Anterior cingulate cortex (tissue), 58 donors: Measurements from ENCODE around the gene PDIA2.
"Not testable (repeated sequence)": the region's sequence is repeated elsewhere in the genome, so short reads cannot be mapped to it uniquely, and the experiment has no call there.

Experiments used
- DNase-seq, 58 donors: peaks; one replicate each; lab custom pipeline; 2025; lab: John Stamatoyannopoulos, UW

Gene PDIA2, protein sequence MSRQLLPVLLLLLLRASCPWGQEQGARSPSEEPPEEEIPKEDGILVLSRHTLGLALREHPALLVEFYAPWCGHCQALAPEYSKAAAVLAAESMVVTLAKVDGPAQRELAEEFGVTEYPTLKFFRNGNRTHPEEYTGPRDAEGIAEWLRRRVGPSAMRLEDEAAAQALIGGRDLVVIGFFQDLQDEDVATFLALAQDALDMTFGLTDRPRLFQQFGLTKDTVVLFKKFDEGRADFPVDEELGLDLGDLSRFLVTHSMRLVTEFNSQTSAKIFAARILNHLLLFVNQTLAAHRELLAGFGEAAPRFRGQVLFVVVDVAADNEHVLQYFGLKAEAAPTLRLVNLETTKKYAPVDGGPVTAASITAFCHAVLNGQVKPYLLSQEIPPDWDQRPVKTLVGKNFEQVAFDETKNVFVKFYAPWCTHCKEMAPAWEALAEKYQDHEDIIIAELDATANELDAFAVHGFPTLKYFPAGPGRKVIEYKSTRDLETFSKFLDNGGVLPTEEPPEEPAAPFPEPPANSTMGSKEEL

GRCh38 chr16:283033-283805 lies at the start of gene PDIA2:
TSS of gene PDIA2 (plus strand) at chr16:283164. CDS start at chr16:283170, 6 bp downstream.
- DNase-seq: peak in 13 of 58 donors; percentile 12 to 69 (median 33)

GRCh38 chr16:234468-235305 lies 48.3 kb upstream of the PDIA2 start, which contains the start of gene FAM234A:
TSS of gene FAM234A (plus strand) at chr16:234821. CDS start at chr16:254414, 19,593 bp downstream.
- DNase-seq: peak; percentile 42 to 92 (median 87)

- DNase-seq: peak in 12 of 58 donors; percentile 8 to 47 (median 35)
Measured at GRCh38 chr16:239948-240277, 43.1 kb upstream of the PDIA2 start.

GRCh38 chr16:240559-240958 lies 42.4 kb upstream of the PDIA2 start:
- DNase-seq: no peak

DNA sequence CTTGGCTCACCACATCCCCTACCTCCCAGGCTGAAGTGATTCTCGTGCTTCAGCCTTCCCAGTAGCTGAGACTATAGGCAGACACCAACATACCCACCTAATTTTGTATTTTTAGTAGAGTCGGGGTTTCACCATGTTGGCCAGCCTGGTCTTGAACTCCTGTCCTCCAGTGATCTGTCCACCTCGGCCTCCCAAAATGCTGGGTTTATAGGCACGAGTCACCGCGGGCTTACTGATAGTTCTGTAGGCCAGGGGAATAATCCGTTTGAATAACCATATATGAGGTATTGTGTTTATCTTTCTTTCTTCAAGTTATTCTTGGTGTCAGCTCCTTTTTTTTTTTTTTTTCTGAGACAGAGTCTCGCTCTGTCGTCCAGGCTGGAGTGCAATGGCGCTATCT lies 40.7 kb upstream of the PDIA2 start:
- DNase-seq: no peak

DNA sequence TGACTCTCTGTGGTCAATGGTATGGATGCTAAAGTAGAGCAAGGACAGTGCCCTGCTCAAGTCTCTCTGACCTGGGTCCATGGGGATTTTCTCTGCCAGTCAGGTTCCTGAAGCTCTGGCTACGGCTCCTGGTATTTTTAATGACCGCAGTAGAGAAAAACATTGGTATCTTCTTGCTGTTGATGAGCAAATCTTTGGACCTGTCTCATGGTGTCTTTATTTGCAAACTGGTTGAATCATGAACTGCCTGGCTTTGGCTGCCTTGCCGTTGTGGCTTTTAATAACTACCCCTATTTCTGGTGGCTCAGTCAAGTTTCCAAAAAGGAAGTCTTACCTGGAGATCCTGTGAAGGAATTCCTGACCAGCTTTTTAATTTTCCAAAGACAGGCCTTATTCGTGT lies 39.6 kb upstream of the PDIA2 start:
- DNase-seq: no peak

- no peak for DNase-seq
Measured at GRCh38 chr16:245105-245504, 37.9 kb upstream of the PDIA2 start.

- DNase-seq: no peak
Measured at GRCh38 chr16:247027-247426, 35.9 kb upstream of the PDIA2 start.

- DNase-seq: no peak
Measured at GRCh38 chr16:249431-249830, 33.5 kb upstream of the PDIA2 start.

DNA sequence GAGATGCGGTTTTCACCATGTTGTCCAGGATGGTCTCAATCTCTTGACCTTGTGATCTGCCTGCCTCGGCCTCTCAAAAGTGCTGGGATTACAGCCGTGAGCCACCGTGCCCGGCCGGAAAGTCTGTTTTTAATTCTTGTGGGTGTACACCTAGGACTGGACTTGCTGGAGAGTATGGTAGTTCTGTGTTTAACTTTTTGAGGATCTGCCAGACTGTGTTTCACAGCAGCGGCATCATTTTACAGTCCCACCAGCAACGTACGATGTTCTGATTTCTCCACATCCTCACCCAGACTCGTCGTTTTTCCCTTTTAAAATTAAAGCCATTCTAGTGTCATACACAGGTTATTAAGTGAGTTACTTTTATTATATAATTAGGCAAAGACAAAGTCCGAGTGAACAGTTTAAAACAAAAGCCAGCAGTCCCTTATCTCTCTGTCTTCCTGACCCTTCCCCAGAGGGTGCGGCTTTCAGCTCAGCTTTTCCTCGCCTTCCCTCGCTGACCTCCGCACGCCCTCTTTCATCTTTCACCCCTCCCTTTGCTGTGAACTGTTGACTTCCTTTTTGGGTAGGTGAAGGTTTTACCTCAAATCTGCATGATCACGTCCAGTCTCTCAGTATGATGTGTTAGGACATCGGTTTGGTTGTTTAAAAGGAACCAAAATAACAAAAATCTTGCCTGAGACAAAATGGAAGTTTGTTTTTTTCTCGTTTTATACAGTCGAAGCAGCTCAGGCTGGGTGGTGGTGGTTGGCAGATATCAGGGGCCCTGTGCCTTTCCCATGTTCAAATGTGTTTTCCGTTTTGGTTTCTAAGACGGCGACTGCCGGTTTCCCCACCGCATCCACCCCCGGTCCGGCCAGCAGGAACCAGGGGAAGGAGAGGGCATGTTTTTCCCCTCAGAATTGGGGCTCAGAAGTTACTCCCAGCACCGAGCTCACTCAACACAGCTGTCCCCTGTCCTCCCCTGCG lies 30.3 kb upstream of the PDIA2 start:
- DNase-seq: no peak

DNA sequence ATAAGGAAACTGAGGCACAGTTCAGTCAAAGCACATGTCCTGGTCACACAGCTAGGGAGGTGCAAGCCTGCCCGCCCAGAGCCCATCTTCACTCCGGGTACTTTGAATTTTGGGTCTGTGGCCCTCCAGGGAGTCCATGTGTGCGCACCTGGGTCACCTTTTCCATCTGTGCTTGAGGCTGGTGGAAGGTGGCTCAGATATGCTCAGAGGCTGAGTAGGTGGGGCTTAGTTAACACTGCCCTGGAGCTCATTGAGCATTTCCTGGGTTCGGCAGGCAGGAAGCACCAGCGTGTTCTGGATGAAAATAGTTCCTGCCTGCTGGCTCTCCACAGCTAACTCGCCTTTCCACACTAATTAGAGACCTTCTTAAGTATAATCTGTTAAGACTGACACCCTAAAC lies 29.1 kb upstream of the PDIA2 start:
- DNase-seq: no peak

- no peak for DNase-seq
Measured at GRCh38 chr16:254461-254860, 28.5 kb upstream of the PDIA2 start.

GRCh38 chr16:255183-255582 lies 27.8 kb upstream of the PDIA2 start:
- DNase-seq: no peak

DNA sequence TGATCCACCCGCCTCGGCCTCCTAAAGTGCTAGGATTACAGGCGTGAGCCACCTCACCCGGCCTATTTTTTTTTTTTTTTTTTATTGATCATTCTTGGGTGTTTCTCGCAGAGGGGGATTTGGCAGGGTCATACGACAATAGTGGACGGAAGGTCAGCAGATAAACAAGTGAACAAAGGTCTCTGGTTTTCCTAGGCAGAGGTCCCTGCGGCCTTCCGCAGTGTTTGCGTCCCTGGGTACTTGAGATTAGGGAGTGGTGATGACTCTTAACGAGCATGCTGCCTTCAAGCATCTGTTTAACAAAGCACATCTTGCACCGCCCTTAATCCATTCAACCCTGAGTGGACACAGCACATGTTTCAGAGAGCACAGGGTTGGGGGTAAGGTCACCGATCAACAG lies 24.9 kb upstream of the PDIA2 start:
- DNase-seq: not testable (repeated sequence)

DNA sequence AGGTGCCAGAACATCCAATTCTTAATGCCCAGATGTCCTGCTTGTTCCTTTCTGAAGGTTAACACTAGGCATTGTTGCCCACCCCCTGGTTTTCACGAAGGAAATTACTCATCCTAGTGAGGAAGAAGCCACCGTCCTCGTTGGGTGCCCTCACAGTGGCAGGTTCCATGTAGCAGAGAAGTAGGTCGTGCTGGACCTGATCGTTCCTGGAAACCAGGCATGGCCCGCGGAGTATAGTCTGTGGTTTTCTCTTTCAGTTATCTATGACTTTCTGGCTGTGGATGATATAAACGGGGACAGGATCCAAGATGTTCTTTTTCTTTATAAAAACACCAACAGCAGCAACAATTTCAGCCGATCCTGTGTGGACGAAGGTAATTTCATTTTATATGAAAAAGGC lies 23.7 kb upstream of the PDIA2 start:
- no peak for DNase-seq

DNA sequence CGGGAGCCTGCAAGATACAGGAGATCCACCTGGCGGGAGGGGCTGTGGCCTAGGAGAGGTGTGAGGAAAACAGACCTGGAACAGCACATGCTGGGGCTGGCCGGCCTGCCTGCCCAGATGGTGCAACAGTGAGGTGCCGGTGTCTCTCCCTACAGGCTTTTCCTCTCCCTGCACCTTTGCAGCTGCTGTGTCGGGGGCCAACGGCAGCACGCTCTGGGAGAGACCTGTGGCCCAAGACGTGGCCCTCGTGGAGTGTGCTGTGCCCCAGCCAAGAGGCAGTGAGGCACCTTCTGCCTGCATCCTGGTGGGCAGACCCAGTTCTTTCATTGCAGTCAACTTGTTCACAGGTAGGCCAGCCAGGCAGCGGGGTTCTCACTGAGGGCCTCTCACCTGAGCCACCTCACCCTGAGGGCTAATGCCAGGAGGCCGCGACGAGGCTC lies 23.1 kb upstream of the PDIA2 start:
- no peak for DNase-seq

- no peak for DNase-seq
Measured at GRCh38 chr16:260326-260725, 22.6 kb upstream of the PDIA2 start.

DNA sequence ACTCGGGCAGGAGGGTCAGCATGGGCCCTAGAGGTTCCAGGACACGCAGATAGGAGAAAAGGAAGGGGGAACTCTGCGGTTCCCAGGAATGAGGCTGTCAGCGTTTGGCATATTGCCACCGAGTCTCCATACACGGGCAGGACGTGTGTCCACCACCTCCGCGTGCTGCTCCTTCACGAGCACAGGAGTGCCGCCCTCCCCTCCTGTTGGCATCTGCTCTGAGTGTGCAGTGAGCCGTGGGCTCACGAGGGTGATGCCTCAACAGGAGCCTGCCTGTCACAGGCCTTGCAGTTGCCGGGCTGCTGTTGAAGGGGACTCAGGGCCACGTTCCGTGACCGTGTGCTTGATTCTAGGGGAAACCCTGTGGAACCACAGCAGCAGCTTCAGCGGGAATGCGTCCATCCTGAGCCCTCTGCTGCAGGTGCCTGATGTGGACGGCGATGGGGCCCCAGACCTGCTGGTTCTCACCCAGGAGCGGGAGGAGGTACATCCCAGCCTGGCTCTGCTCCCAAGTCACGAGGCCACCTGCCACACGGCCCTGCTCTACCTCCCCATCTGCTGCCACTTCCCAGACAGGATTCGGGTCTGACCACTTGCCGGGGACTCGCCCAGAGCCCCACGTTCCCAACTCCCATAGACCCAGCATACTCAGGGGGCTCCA lies 21.8 kb upstream of the PDIA2 start:
- peak in 7 of 58 donors; percentile 12 to 52 (median 25) for DNase-seq
